ENCODE data around the gene BGN.

BGN gene

DNA sequence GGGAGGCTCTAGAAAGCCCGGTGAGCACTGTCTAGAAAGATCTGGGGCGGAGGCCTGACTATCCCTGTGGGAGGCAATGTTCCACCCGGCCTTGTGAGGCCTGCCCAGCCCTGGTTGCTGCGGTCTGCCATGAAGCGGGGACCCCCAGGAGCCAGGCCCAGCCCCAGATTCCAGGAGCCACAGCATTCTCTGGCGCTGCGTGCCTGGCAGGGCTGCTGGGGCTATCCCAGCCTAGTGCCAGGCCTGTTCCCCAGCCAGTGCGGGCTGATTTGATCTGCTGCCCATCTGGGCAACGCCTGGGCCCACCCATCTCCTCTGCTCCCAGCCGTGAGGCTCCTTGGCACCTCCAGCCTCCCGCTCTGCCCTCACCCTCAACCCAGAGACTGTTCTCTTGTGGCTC is 42.3 kb downstream of the BGN start:
- H3K4me2 ChIP-seq (ENCODE audit: low read length), result no peak overlapping the region
- H2AK5ac ChIP-seq (ENCODE audit: low read length), result no peak overlapping the region
- H3K18ac ChIP-seq (ENCODE audit: low read length), result no peak overlapping the region
- H2BK12ac ChIP-seq (ENCODE audit: low read length), result no peak overlapping the region
- no peak overlapping the region for H3K4me3 ChIP-seq (ENCODE audit: low read depth, low read length)
- H3K9ac ChIP-seq (ENCODE audit: low read length), result no peak overlapping the region
- no peaks in the 10 kb centered on the region for H3K4me1 ChIP-seq (ENCODE audit: control insufficient read depth in 1 of 2, insufficient read depth in 2 of 2, low read length in 2 of 2)
- H2AFZ ChIP-seq (ENCODE audit: insufficient read depth, low read length, poor library complexity), result no peak overlapping the region
- no peak overlapping the region for H2BK120ac ChIP-seq (ENCODE audit: insufficient read depth, low read length, poor library complexity)
- H3K79me1 ChIP-seq (ENCODE audit: low read length), result no peaks in the 10 kb centered on the region
- H4K8ac ChIP-seq (ENCODE audit: low read depth, low read length), result no peak overlapping the region
- no peak overlapping the region for H4K12ac ChIP-seq (ENCODE audit: low read depth, low read length)
- H3K4ac ChIP-seq (ENCODE audit: low read depth, low read length), result no peak overlapping the region
- H3K9me3 ChIP-seq (ENCODE audit: insufficient read depth, low read depth, low read length), result no peaks in the 10 kb centered on the region
- WGBS (ENCODE audit: extremely low coverage, insufficient coverage, insufficient read length), result no CpG with 5 or more reads among the region's 11 CpGs
- H3K14ac ChIP-seq (ENCODE audit: low read length), result no peak overlapping the region
- no peak for DNase-seq
- H3K23ac ChIP-seq (ENCODE audit: low read length), result no peak overlapping the region
- H3K27ac ChIP-seq (ENCODE audit: low read depth, low read length), result no peak overlapping the region
- H3K36me3 ChIP-seq (ENCODE audit: control insufficient read depth in 1 of 2, insufficient read depth in 2 of 2, low read length in 2 of 2), result no peaks in the 10 kb centered on the region
- H4K91ac ChIP-seq (ENCODE audit: low read depth, low read length), result no peak overlapping the region
- no peaks in the 10 kb centered on the region for H3K79me2 ChIP-seq (ENCODE audit: control insufficient read depth, insufficient read depth, low read length, poor library complexity)
- no peak overlapping the region for H2BK5ac ChIP-seq (ENCODE audit: low read depth, low read length, poor library complexity)
- no peaks in the 10 kb centered on the region for H3K27me3 ChIP-seq (ENCODE audit: insufficient read depth, low read length)

DNA sequence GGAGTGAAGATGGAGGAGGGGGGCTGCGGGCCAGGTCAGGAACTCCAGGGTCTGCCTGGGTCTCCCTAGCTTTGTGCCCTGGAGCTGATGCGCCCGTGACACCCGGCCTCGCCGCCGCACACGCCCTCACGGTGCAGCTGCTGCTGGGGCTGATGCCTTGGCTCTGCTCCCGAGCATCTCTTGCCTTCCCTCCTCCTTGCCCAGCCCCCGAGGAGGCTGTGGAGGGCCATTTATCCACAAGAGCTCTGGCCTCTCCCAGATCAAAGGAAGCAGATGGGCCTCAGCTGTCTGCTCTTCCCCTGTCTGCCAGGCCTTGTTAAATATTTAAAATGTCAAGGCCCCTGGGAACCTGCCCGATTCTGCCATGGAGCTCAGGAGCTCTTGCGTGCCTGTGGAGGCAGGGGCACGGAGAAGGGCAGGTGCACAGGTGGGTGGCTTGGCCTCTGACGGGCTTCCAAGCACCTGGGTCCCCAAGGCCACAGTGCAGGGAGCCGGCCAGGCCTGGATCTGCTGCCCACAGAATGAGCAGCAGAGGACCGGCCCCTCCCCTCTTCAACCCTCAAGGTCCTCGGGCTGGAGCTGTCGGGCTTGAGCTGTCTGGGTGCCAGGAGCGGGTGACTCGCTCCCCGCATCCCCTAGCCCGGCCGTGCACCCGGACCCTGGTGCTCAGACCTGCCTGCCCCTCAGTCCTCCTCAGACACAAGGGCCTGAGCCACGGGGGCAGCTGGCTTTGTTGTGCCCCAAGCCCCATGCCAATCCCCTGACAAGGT is 42.9 kb downstream of the BGN start:
- Histone ChIP-seq H4K91ac (ENCODE audit: low read depth, low read length) (no peak overlapping the region), H3K14ac (ENCODE audit: low read length) (no peak overlapping the region), H3K79me1 (ENCODE audit: low read length) (no peaks in the 10 kb centered on the region), H3K4me2 (ENCODE audit: low read length) (no peak overlapping the region), H2AFZ (ENCODE audit: insufficient read depth, low read length, poor library complexity) (no peak overlapping the region), H3K18ac (ENCODE audit: low read length) (no peak overlapping the region), H3K23ac (ENCODE audit: low read length) (no peak overlapping the region), H3K79me2 (ENCODE audit: control insufficient read depth, insufficient read depth, low read length, poor library complexity) (no peaks in the 10 kb centered on the region), H3K4me1 (ENCODE audit: control insufficient read depth in 1 of 2, insufficient read depth in 2 of 2, low read length in 2 of 2) (no peaks in the 10 kb centered on the region), H3K36me3 (ENCODE audit: control insufficient read depth in 1 of 2, insufficient read depth in 2 of 2, low read length in 2 of 2) (no peaks in the 10 kb centered on the region), H3K27me3 (ENCODE audit: insufficient read depth, low read length) (no peaks in the 10 kb centered on the region), H3K4ac (ENCODE audit: low read depth, low read length) (no peak overlapping the region), H4K8ac (ENCODE audit: low read depth, low read length) (no peak overlapping the region), H2AK5ac (ENCODE audit: low read length) (no peak overlapping the region), H3K9ac (ENCODE audit: low read length) (no peak overlapping the region), H3K4me3 (ENCODE audit: low read depth, low read length) (no peak overlapping the region), H2BK12ac (ENCODE audit: low read length) (no peak overlapping the region), H2BK5ac (ENCODE audit: low read depth, low read length, poor library complexity) (no peak overlapping the region), H3K9me3 (ENCODE audit: insufficient read depth, low read depth, low read length) (no peaks in the 10 kb centered on the region), H2BK120ac (ENCODE audit: insufficient read depth, low read length, poor library complexity) (no peak overlapping the region), H3K27ac (ENCODE audit: low read depth, low read length) (no peak overlapping the region), H4K12ac (ENCODE audit: low read depth, low read length) (no peak overlapping the region)
- no peak for DNase-seq
- WGBS (ENCODE audit: extremely low coverage, insufficient coverage, insufficient read length), result no CpG with 5 or more reads among the region's 26 CpGs

DNA sequence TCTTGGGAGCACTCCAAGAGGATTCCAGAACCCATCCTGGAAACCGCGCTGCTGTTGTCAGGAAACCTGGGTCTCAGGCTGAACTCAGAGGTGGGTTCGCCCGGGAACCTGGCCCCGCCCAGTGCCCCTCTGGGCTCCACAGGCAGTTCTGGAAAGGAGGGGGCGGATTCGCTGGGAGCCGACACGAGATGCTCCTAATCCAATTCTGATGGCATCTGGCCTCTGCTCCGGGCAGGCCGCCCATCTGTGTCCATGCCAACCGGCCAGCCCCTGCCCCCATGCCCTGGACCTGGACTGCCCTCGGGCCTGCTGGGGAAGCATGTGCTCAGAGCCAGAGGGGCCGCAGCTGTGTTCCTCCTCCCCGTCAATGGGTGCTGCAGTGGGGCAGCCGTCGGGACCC is 43.6 kb downstream of the BGN start:
- no peak overlapping the region for H2AK5ac ChIP-seq (ENCODE audit: low read length)
- H3K4ac ChIP-seq (ENCODE audit: low read depth, low read length), result no peak overlapping the region
- H3K18ac ChIP-seq (ENCODE audit: low read length), result no peak overlapping the region
- no peak overlapping the region for H2BK12ac ChIP-seq (ENCODE audit: low read length)
- no peaks in the 10 kb centered on the region for H3K9me3 ChIP-seq (ENCODE audit: insufficient read depth, low read depth, low read length)
- no CpG with 5 or more reads among the region's 17 CpGs for whole genome bisulfite sequencing (ENCODE audit: extremely low coverage, insufficient coverage, insufficient read length)
- no peak overlapping the region for H4K91ac ChIP-seq (ENCODE audit: low read depth, low read length)
- H3K27ac ChIP-seq (ENCODE audit: low read depth, low read length), result no peak overlapping the region
- H2BK5ac ChIP-seq (ENCODE audit: low read depth, low read length, poor library complexity), result no peak overlapping the region
- H3K36me3 ChIP-seq (ENCODE audit: control insufficient read depth in 1 of 2, insufficient read depth in 2 of 2, low read length in 2 of 2), result no peaks in the 10 kb centered on the region
- no peak overlapping the region for H3K9ac ChIP-seq (ENCODE audit: low read length)
- no peaks in the 10 kb centered on the region for H3K27me3 ChIP-seq (ENCODE audit: insufficient read depth, low read length)
- no peak overlapping the region for H4K8ac ChIP-seq (ENCODE audit: low read depth, low read length)
- no peaks in the 10 kb centered on the region for H3K4me1 ChIP-seq (ENCODE audit: control insufficient read depth in 1 of 2, insufficient read depth in 2 of 2, low read length in 2 of 2)
- H4K12ac ChIP-seq (ENCODE audit: low read depth, low read length), result no peak overlapping the region
- no peak overlapping the region for H3K4me2 ChIP-seq (ENCODE audit: low read length)
- H3K23ac ChIP-seq (ENCODE audit: low read length), result no peak overlapping the region
- H3K79me2 ChIP-seq (ENCODE audit: control insufficient read depth, insufficient read depth, low read length, poor library complexity), result no peaks in the 10 kb centered on the region
- H3K79me1 ChIP-seq (ENCODE audit: low read length), result no peaks in the 10 kb centered on the region
- H3K4me3 ChIP-seq (ENCODE audit: low read depth, low read length), result no peak overlapping the region
- no peak overlapping the region for H2BK120ac ChIP-seq (ENCODE audit: insufficient read depth, low read length, poor library complexity)
- no peak for DNase-seq
- no peak overlapping the region for H3K14ac ChIP-seq (ENCODE audit: low read length)
- no peak overlapping the region for H2AFZ ChIP-seq (ENCODE audit: insufficient read depth, low read length, poor library complexity)

DNA sequence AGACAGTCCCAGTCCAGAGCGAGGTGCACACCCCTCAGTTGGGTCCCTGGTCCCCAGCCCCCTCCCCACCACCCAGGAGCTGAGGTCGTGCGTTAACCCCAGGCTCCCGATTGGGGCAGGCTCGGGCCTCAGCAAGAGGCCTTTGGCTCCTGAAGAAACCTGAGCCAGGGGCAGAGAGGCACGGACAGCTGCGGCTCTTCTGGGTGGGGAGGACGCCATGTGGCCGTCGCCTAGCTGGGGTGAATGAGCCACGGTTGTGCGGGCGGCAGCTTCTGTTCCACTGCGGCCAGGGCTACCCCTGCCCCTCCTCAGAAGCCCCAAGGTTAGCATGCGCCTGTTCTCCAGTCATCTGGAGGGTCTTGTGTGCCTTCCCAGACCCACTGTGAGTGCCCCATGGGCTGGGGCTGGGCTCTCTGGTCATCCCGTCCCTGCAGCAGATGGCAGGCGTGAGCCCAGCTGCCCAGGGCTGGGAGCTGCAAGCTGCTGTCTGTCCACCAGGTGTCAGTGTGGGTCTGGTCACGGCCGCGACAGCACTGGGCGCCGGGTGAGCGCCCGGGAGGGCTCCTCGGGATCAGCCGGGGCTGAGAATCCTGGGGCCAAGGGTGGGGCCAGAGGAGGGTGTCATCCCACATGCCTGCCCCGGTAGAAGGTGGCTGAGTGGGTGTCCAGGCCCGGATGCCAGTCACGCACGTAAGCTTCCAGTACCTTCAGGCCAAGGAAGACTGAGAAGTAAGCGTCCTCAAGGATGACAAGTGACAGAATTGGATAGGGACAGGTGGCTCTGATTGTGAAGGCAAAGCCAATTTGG is 44.6 kb downstream of the BGN start:
- Histone ChIP-seq H3K9ac (ENCODE audit: low read length) (no peak overlapping the region), H2BK12ac (ENCODE audit: low read length) (no peak overlapping the region), H3K23ac (ENCODE audit: low read length) (no peak overlapping the region), H2AK5ac (ENCODE audit: low read length) (no peak overlapping the region), H4K91ac (ENCODE audit: low read depth, low read length) (no peak overlapping the region), H3K4me3 (ENCODE audit: low read depth, low read length) (no peak overlapping the region), H3K27ac (ENCODE audit: low read depth, low read length) (no peak overlapping the region), H3K9me3 (ENCODE audit: insufficient read depth, low read depth, low read length) (no peaks in the 10 kb centered on the region), H4K12ac (ENCODE audit: low read depth, low read length) (peak overlapping the region; percentile 76), H3K18ac (ENCODE audit: low read length) (no peak overlapping the region), H3K4me1 (ENCODE audit: control insufficient read depth in 1 of 2, insufficient read depth in 2 of 2, low read length in 2 of 2) (no peaks in the 10 kb centered on the region), H3K79me1 (ENCODE audit: low read length) (no peaks in the 10 kb centered on the region), H2BK5ac (ENCODE audit: low read depth, low read length, poor library complexity) (no peak overlapping the region), H4K8ac (ENCODE audit: low read depth, low read length) (no peak overlapping the region), H2AFZ (ENCODE audit: insufficient read depth, low read length, poor library complexity) (no peak overlapping the region), H3K36me3 (ENCODE audit: control insufficient read depth in 1 of 2, insufficient read depth in 2 of 2, low read length in 2 of 2) (no peaks in the 10 kb centered on the region), H3K14ac (ENCODE audit: low read length) (no peak overlapping the region), H3K27me3 (ENCODE audit: insufficient read depth, low read length) (no peaks in the 10 kb centered on the region), H3K4me2 (ENCODE audit: low read length) (no peak overlapping the region), H3K79me2 (ENCODE audit: control insufficient read depth, insufficient read depth, low read length, poor library complexity) (no peaks in the 10 kb centered on the region), H3K4ac (ENCODE audit: low read depth, low read length) (no peak overlapping the region), H2BK120ac (ENCODE audit: insufficient read depth, low read length, poor library complexity) (no peak overlapping the region)
- WGBS (ENCODE audit: extremely low coverage, insufficient coverage, insufficient read length), result no CpG with 5 or more reads among the region's 31 CpGs
- peak; percentile 43 to 78 for DNase-seq

Data from trophoblast cell (in vitro differentiated cells and primary cell).